Measurements from ENCODE around the gene MRPL18. TPM values are rescaled to one million over a fixed set of nuclear protein-coding genes. Genes with fewer than 3 reads are reported as not detected.
"Not testable (repeated sequence)": the region's sequence is repeated elsewhere in the genome, so short reads cannot be mapped to it uniquely, and the experiment has no call there.

MRPL18 gene
- total RNA-seq, 1 donor from 2014 or later: 108 TPM

DNA sequence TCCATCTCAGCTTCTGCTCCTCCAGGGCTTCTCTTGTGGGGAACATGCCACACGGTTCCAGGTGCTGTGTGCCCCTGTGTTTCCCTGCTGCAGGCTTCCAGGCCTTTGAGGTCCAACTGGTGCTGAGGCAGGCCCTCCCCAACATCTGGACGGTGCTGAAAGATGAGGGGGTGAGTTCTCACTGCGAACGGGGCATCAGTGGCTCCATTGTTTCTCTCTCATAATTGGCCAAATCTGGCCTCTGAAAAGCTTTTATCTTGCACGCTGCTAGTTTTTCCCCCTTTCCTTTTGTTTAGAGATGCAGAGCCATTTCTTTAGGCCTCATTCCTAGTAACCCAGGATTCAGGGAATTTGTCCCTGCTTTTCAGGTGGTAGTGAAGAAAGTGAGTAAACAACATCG, 18.4 kb downstream of the MRPL18 start:
- intact Hi-C loops (cut with micrococcal nuclease): no loop called here
- Mint-ChIP-seq H3K4me3 (no peak overlapping the region), H3K36me3 (ENCODE audit: low read depth) (peaks cover 2% of the 10 kb centered on the region), H3K9me3 (no peaks in the 10 kb centered on the region), H3K4me1 (ENCODE audit: low read depth) (no peaks in the 10 kb centered on the region), H3K27me3 (ENCODE audit: insufficient read depth) (no peaks in the 10 kb centered on the region), H3K27ac (no peak overlapping the region)
- DNase-seq (ENCODE audit: low spot score): no peak

DNA sequence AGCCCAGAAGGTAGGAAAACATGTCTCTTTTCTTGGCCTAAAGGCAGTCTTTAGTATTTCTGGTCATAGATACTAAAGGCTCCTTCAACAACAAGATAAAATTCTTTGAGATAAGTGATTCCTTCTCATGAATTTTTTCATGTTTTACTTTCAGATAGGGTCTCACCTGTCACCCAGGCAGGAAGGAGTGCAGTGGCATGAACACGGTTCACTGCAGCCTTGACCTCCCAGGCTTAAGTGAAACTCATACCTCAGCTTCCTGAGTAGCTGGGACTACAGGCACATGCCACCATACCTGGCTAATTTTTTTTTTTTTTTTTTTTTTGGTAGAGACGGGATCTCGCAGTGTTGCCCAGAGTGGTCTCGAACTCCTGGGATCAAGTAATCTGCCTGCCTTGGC, 18.9 kb downstream of the MRPL18 start:
- no peaks in the 10 kb centered on the region for H3K4me1 Mint-ChIP-seq (ENCODE audit: low read depth)
- no peaks in the 10 kb centered on the region for H3K27me3 Mint-ChIP-seq (ENCODE audit: insufficient read depth)
- peaks cover 2% of the 10 kb centered on the region for H3K36me3 Mint-ChIP-seq (ENCODE audit: low read depth)
- no peak overlapping the region for H3K4me3 Mint-ChIP-seq
- no peak overlapping the region for H3K27ac Mint-ChIP-seq
- no peaks in the 10 kb centered on the region for H3K9me3 Mint-ChIP-seq
- no peak for DNase-seq (ENCODE audit: low spot score)
- intact Hi-C loops (cut with micrococcal nuclease): no loop called here

DNA sequence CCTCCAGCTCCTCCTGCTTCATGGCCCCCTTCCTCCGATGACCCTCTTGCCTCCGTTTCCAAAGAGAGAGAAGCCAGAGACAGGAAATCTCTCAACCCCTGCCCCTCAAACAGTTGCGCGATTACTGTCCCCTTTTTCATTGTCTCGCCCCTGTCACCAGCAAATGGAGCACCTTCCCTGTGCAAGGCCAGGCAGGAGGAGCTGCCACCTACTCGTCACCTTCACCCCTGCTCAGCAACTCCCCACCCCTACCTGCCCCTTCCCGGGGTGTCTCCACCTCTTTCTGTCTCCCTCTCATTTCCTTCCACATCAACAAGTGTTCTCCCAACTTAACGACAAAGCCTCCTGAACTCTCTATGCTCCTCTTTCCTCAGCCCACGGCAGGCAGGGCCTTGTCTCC, 23.5 kb downstream of the MRPL18 start:
- intact Hi-C loops (cut with micrococcal nuclease): no loop called here
- no peaks in the 10 kb centered on the region for H3K4me1 Mint-ChIP-seq (ENCODE audit: low read depth)
- H3K27ac Mint-ChIP-seq: no peak overlapping the region
- no peak overlapping the region for H3K4me3 Mint-ChIP-seq
- H3K36me3 Mint-ChIP-seq (ENCODE audit: low read depth): peaks cover 2% of the 10 kb centered on the region
- no peak for DNase-seq (ENCODE audit: low spot score)
- no peaks in the 10 kb centered on the region for H3K27me3 Mint-ChIP-seq (ENCODE audit: insufficient read depth)
- H3K9me3 Mint-ChIP-seq: no peaks in the 10 kb centered on the region

DNA sequence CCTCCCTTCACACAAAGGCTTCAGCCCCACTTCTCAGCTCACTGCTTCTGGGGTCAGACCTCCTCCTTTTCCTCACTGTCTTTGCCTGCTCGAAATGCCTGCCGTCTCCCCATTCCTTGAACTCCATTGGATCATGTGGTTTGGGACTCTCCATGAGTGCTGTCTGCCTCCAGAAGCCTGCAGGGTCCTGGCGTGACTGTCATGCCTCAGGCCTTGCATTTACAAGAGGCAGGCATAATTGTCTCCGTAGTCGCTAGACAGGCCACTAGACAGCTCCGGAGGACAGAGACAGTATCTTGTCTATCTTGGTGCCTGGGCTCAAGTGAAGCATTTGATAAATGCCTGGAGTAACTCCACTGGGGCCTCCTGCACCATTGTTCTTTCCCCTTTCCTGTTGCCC, 25.1 kb downstream of the MRPL18 start:
- Mint-ChIP-seq H3K36me3 (ENCODE audit: low read depth) (no peaks in the 10 kb centered on the region), H3K27ac (no peak overlapping the region), H3K27me3 (ENCODE audit: insufficient read depth) (no peaks in the 10 kb centered on the region), H3K4me3 (no peak overlapping the region), H3K9me3 (no peaks in the 10 kb centered on the region), H3K4me1 (ENCODE audit: low read depth) (peaks cover 13% of the 10 kb centered on the region)
- no peak for DNase-seq (ENCODE audit: low spot score)
- intact Hi-C loops (cut with micrococcal nuclease): no loop called here

DNA sequence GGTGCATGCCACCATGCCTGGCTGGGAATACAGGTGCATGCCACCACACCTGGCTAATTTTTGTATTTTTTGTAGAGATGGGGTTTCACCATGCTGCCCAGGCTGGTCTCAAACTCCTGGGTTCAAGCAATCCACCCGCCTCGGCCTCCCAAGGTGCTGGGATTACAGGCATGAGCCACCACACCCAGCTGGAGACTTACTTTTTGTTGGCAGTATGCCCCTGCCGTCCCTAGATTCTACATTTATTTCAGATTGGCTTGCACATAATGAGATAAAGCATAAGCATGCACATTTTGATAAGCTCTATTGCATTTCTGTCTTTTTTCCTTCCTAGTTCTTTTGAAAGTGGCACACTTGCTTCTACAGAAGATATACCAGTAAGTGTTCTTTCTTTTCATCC, 26.5 kb downstream of the MRPL18 start:
- H3K4me1 Mint-ChIP-seq (ENCODE audit: low read depth): peaks cover 18% of the 10 kb centered on the region
- H3K9me3 Mint-ChIP-seq; H3K36me3 Mint-ChIP-seq (ENCODE audit: low read depth); DNase-seq (ENCODE audit: low spot score); intact Hi-C loops (cut with micrococcal nuclease); H3K27ac Mint-ChIP-seq; H3K27me3 Mint-ChIP-seq (ENCODE audit: insufficient read depth); H3K4me3 Mint-ChIP-seq: not testable (repeated sequence)

DNA sequence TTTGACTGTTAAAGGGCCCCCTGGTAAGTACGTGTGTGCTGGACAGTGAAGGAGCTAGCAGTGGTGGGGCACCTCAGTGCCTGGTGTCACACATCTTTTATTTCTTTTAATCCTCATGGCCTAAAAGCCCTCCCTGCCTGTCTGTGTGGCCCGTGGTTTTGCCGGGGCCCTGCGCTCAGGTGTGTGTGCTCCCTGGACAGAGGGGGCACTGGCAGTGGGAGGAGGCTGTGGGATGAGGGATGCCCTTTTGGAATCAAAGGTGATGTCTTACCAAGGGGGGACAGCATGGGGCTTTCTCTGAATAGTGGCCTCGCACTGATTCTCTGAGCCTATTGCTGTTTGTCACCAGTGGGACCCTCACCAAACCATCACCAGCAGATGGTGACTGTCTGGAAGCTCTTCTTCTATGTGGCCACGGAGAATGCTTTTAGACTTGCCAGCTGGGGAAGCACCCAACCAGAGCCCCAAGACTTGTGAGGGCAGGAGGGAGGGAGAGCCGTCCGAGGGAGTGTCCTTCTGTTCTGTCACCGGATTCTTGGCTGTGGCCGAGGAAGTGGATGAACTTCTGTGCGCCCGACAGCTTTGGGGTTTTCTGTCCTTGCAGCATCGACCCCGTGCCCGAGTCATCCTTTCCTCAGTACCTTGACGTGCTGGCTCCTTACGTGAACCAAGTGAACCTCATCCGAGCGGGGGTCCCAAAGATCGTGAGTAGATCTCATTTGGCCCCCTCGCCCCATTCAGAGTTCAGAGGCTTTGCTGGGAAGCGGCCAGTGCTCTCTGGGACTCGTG, 27.9 kb downstream of the MRPL18 start:
- peaks cover 18% of the 10 kb centered on the region for H3K4me1 Mint-ChIP-seq (ENCODE audit: low read depth)
- H3K36me3 Mint-ChIP-seq (ENCODE audit: low read depth): no peaks in the 10 kb centered on the region
- no peak overlapping the region for H3K4me3 Mint-ChIP-seq
- H3K9me3 Mint-ChIP-seq: no peaks in the 10 kb centered on the region
- H3K27ac Mint-ChIP-seq: no peak overlapping the region
- DNase-seq (ENCODE audit: low spot score): no peak
- H3K27me3 Mint-ChIP-seq (ENCODE audit: insufficient read depth): no peaks in the 10 kb centered on the region
- intact Hi-C loops (cut with micrococcal nuclease): no loop called here

DNA sequence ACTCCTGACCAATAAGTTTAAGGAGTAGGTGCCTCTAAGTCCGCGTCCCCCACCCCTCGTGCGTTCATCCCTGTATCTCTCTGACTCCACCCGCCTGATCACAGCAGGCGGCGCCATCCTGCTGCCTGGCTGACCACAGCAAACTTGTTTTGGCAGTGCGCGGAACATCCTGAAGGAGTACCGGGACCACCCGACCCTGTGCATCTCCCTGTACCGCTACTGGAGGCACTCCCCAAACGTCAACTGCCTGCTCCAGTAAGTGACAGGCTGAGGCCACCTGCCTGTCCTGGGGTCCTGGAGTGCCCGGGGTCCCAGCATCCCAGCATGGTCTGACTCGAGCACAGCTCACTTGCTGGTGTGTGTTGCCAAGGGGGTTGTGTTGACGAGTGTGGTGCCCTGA, 28.8 kb downstream of the MRPL18 start:
- Mint-ChIP-seq H3K27ac (no peak overlapping the region), H3K27me3 (ENCODE audit: insufficient read depth) (no peaks in the 10 kb centered on the region), H3K4me1 (ENCODE audit: low read depth) (peaks cover 18% of the 10 kb centered on the region), H3K9me3 (no peaks in the 10 kb centered on the region), H3K4me3 (peak overlapping the region; percentile 75), H3K36me3 (ENCODE audit: low read depth) (no peaks in the 10 kb centered on the region)
- no peak for DNase-seq (ENCODE audit: low spot score)
- intact Hi-C loops (cut with micrococcal nuclease): no loop called here

DNA sequence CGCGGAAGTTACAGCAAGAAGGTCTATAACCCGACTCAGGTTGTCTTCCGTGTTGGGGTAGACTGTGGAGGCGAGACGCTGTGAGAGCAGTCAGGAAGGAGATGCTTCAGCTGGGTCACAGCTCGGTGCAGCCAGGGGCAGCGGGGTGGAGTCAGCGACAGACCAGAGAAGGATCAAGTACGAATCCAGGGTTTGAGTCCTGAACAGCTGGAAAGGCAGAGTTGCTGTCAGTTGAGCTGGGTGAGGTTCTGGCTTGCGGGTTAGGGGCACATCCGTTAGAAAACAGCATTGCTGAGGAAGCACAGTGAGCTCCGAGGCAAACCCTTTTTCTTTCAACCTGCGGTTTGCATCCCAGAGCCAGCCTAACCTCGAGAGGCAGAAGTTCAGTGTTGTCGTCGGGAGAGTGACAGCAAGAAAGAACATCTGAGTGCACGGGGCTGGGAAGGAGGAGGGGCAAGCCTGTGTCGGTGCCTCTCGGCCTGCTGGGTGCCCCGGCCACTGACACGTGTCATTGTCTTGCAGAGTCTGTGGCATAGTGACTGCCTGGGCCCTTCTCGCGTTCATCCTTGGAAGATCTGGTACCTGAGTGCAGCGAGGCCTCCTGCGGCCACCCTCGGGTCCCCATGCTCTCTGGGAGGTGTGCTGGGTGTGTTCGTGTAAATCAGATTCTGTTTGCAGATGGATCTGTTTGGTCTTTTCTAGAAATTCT, 29.8 kb downstream of the MRPL18 start:
- H3K27ac Mint-ChIP-seq: peak overlapping the region; percentile 83
- no peaks in the 10 kb centered on the region for H3K27me3 Mint-ChIP-seq (ENCODE audit: insufficient read depth)
- H3K4me3 Mint-ChIP-seq: peak overlapping the region; percentile 75
- intact Hi-C loops (cut with micrococcal nuclease): no loop called here
- no peaks in the 10 kb centered on the region for H3K36me3 Mint-ChIP-seq (ENCODE audit: low read depth)
- peaks cover 18% of the 10 kb centered on the region for H3K4me1 Mint-ChIP-seq (ENCODE audit: low read depth)
- peak; percentile 36 for DNase-seq (ENCODE audit: low spot score)
- no peaks in the 10 kb centered on the region for H3K9me3 Mint-ChIP-seq

DNA sequence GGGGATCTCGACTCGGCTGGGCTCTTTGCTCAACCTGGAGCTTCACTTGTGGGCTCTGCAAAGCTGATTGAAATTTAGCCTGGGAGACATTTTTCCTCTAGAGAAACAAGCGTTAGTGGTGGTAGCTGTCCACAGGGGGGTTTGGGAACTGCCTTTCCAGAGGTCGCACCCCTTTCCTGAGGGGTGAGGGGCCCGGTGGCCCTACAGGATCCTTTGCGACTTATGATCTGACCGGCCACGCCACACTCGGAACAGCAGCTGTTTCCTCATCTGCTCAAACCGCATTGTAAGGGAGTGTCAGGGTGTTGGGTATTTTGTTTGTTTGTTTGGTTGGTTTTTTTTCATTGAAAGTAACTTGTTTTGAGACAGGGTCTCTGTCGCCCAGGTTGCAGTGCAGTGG, 30.9 kb downstream of the MRPL18 start:
- Mint-ChIP-seq H3K27me3 (ENCODE audit: insufficient read depth) (no peaks in the 10 kb centered on the region), H3K4me3 (no peak overlapping the region), H3K27ac (no peak overlapping the region), H3K9me3 (no peaks in the 10 kb centered on the region), H3K36me3 (ENCODE audit: low read depth) (no peaks in the 10 kb centered on the region), H3K4me1 (ENCODE audit: low read depth) (peaks cover 18% of the 10 kb centered on the region)
- intact Hi-C loops (cut with micrococcal nuclease): no loop called here
- DNase-seq (ENCODE audit: low spot score): no peak

DNA sequence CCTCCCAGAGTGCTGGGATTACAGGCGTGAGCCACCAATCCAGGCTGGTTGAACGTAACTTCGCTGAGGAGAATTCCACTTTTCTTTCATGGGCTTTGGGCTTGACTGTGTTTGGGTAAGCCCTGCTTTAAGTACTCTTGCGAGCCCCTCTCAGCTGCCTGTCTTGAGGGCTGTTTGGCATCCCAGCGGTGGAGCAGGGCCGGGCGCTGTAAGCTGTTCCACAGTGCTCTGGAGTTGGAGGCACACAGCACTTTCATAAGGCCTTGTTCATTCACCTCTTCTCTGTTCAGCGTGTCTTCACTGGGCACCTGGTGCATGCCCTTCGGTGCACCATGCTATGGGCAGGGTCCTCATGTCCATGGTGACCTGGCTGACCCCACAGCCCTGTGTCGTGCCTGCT, 31.5 kb downstream of the MRPL18 start:
- Mint-ChIP-seq H3K27ac (no peak overlapping the region), H3K4me1 (ENCODE audit: low read depth) (peaks cover 18% of the 10 kb centered on the region), H3K4me3 (no peak overlapping the region), H3K27me3 (ENCODE audit: insufficient read depth) (no peaks in the 10 kb centered on the region), H3K36me3 (ENCODE audit: low read depth) (no peaks in the 10 kb centered on the region), H3K9me3 (no peaks in the 10 kb centered on the region)
- no peak for DNase-seq (ENCODE audit: low spot score)
- intact Hi-C loops (cut with micrococcal nuclease): no loop called here

DNA sequence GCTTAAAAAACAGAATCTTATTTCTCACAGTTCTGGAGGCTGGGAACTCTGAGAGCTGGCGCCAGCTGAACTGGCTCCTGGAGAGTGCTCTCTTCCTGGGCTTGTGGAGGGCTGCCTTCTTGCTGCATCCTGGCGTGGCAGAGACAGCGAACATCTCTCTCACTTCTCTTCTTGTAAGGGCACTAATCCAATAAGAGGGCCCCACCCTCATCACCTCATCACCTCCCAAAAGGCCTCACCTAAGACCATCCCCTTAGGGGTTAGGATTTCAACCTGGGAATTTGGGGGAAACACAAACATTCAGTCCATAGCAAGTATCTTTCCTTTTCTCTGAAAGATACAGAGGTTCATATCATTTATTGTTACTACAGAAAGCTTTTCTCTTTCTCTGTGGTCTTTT, 33.7 kb downstream of the MRPL18 start:
- Mint-ChIP-seq H3K4me1 (ENCODE audit: low read depth) (peaks cover 18% of the 10 kb centered on the region), H3K4me3 (no peak overlapping the region), H3K27me3 (ENCODE audit: insufficient read depth) (no peaks in the 10 kb centered on the region), H3K9me3 (no peaks in the 10 kb centered on the region), H3K27ac (no peak overlapping the region), H3K36me3 (ENCODE audit: low read depth) (no peaks in the 10 kb centered on the region)
- intact Hi-C loops (cut with micrococcal nuclease): no loop called here
- DNase-seq (ENCODE audit: low spot score): no peak

DNA sequence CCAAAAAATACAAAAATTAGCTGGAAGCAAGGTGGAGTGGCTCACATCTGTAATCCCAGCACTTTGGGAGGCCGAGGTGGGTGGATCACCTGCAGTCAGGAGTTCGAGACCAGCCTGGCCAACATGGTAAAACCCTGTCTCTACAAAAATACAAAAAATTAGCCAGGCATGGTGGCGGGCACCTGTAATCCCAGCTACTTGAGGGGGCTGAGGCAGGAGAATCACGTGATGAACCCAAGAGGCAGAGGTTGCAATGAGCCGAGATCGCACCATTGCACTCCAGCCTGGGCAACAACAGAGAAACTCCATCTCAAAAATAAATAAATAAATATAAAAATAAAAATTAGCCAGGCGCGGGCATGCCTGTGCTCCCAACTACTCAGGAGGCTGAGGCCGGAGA, 34.4 kb downstream of the MRPL18 start:
- H3K27ac Mint-ChIP-seq; H3K27me3 Mint-ChIP-seq (ENCODE audit: insufficient read depth); intact Hi-C loops (cut with micrococcal nuclease); H3K4me3 Mint-ChIP-seq; H3K9me3 Mint-ChIP-seq; DNase-seq (ENCODE audit: low spot score); H3K36me3 Mint-ChIP-seq (ENCODE audit: low read depth): not testable (repeated sequence)
- peaks cover 16% of the 10 kb centered on the region for H3K4me1 Mint-ChIP-seq (ENCODE audit: low read depth)

DNA sequence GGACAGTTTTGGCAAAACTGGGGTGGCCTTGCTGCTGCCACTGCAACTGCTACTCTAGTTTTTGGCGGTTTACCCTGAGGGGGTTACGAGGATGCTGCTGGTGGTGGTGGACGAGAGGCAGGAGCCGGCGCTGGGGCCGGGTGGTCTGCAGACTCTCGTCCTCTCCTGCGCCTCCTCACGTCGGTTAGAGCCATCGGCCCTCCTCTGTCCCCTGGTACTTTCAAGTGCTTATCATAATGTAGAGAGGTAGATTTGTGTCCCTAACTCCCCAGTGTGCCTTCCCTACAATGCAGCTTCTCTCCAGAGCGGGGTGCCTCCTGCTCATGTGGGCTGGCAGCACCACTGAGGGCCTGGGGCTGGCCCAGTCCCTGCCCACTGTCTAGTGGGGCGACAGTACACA, 35.7 kb downstream of the MRPL18 start:
- no peak overlapping the region for H3K4me3 Mint-ChIP-seq

More for the DNA sequence above, 35.7 kb downstream of the MRPL18 start:
- H3K9me3 Mint-ChIP-seq: no peaks in the 10 kb centered on the region
- H3K27me3 Mint-ChIP-seq (ENCODE audit: insufficient read depth): no peaks in the 10 kb centered on the region
- no peak overlapping the region for H3K27ac Mint-ChIP-seq
- no peak for DNase-seq (ENCODE audit: low spot score)
- intact Hi-C loops (cut with micrococcal nuclease): no loop called here
- peaks cover 9% of the 10 kb centered on the region for H3K4me1 Mint-ChIP-seq (ENCODE audit: low read depth)
- no peaks in the 10 kb centered on the region for H3K36me3 Mint-ChIP-seq (ENCODE audit: low read depth)

Measured in activated T-helper 1 cell treated with anti-CD3 and anti-CD28 coated beads, Interleukin-12 subunit alpha, Interleukin-12 subunit beta, Interleukin-2, Interleukin-4 antibody, amounts not matched to agents 30 ng/mL and 10 ng/mL and 1 ng/mL, durations not matched to agents 14 hours and 24 hours and 36 hours (primary cell).